K562 (cell line): ENCODE results near the gene PTH2. TPM values are rescaled to one million over a fixed set of nuclear protein-coding genes. Genes with fewer than 3 reads are reported as not detected.

Experiments
- KLF1 ChIP-seq: fragments of 450-650 bp; IDR thresholded peaks from 2 replicates; pipeline ENCODE4 v1.6.1; 2016; ENCODE audit warnings: missing genetic modification characterization, missing compliant biosample characterization
- KLF6 ChIP-seq: fragments of 250-450 bp; sonication (Bioruptor Pico); IDR thresholded peaks from 2 replicates; pipeline ENCODE4 v1.4.0; 2020; ENCODE audit warnings: mild to moderate bottlenecking, moderate library complexity, borderline replicate concordance
- MEF2A ChIP-seq: IDR thresholded peaks from 2 replicates; pipeline ENCODE4 v1.6.1; 2011; ENCODE audit warnings: low read depth, mild to moderate bottlenecking, low read length, moderate library complexity; ENCODE audit not compliant: control insufficient read depth
- XRCC5 ChIP-seq: fragments of 200-400 bp; formaldehyde crosslinking; IDR thresholded peaks from 2 replicates; pipeline ENCODE4 v1.6.1; 2017; ENCODE audit warnings: low read depth, mild to moderate bottlenecking, low read length
- ZNF212 ChIP-seq: fragments of 450-650 bp; formaldehyde crosslinking; IDR thresholded peaks from 2 replicates; pipeline ENCODE4 v1.4.0; 2020; ENCODE audit warnings: mild to moderate bottlenecking
- polyA plus RNA-seq, 8 experiments: library from polyadenylated mRNA; depleted of rRNA in 4 of 8; stranded (reverse) in 5 of 8; unstranded in 3 of 8; fragments of >200 nt; fragmentation: Nextera tagmentation in 2 of 8; fragmentation: Illumina TruSeq in 1 of 8; extraction: Ambion mirVana in 2 of 8; extraction: Trizol in 1 of 8; gene quantifications; 2 replicates each; pipeline versions ENCODE4 v1.2.1 to v1.2.3, GENCODE V29; 2011 to 2014; ENCODE audit warnings: inconsistent platforms in 1 of 8, missing spikeins in 1 of 8
- total RNA-seq, 7 experiments: library from RNA; depleted of rRNA in 6 of 7; stranded (reverse); fragments of >200 nt in 6 of 7; fragmentation: Illumina TruSeq in 2 of 7; extraction: Trizol in 2 of 7; gene quantifications; 2 replicates each; pipeline versions ENCODE4 v1.2.1 to v1.2.3, GENCODE V29; 2011 to 2021; ENCODE audit warnings: low replicate concordance in 1 of 7
- TF ChIP-seq, protein P1 (sequence below), 2 experiments: fragments of 450-650 bp; IDR thresholded peaks; 2 replicates each; pipeline ENCODE4 v1.6.1; 2018; ENCODE audit warnings: mild to moderate bottlenecking in 2 of 2, low read depth in 1 of 2; ENCODE audit not compliant: partially characterized antibody in 2 of 2
- TF ChIP-seq, protein P2 (sequence below): fragments of 450-650 bp; IDR thresholded peaks from 2 replicates; pipeline ENCODE4 v1.6.1; 2018; ENCODE audit not compliant: partially characterized antibody
- TF ChIP-seq, protein P3 (sequence below), 2 experiments: IDR thresholded peaks in 1 of 2; conservative IDR thresholded peaks in 1 of 2; 2 replicates each; pipeline ENCODE4 v1.6.1; 2016; ENCODE audit warnings: low read depth in 2 of 2, mild to moderate bottlenecking in 1 of 2, missing compliant biosample characterization in 1 of 2, missing genetic modification characterization in 1 of 2, moderate library complexity in 1 of 2
- TF ChIP-seq, protein P4 (sequence below): conservative IDR thresholded peaks from 2 replicates; pipeline ENCODE4 v1.6.1; 2011; ENCODE audit warnings: low read depth, mild to moderate bottlenecking, low read length; ENCODE audit not compliant: control insufficient read depth
- TF ChIP-seq, protein P5 (sequence below), 2 experiments: fragments of 450-650 bp in 1 of 2; sonication (generic) in 1 of 2; formaldehyde crosslinking; conservative IDR thresholded peaks; 2 replicates each; pipeline versions ENCODE4 v1.4.0 to v1.8.1; 2020 to 2022; ENCODE audit warnings: mild to moderate bottlenecking in 1 of 2, missing genetic modification reagents in 1 of 2

Gene PTH2
- total and polyA plus RNA-seq, 9 of the 15 experiments (the other 6 are each of a cell fraction or from before 2014, with no cell fraction given) = 1.3 TPM; not detected in 8

DNA sequence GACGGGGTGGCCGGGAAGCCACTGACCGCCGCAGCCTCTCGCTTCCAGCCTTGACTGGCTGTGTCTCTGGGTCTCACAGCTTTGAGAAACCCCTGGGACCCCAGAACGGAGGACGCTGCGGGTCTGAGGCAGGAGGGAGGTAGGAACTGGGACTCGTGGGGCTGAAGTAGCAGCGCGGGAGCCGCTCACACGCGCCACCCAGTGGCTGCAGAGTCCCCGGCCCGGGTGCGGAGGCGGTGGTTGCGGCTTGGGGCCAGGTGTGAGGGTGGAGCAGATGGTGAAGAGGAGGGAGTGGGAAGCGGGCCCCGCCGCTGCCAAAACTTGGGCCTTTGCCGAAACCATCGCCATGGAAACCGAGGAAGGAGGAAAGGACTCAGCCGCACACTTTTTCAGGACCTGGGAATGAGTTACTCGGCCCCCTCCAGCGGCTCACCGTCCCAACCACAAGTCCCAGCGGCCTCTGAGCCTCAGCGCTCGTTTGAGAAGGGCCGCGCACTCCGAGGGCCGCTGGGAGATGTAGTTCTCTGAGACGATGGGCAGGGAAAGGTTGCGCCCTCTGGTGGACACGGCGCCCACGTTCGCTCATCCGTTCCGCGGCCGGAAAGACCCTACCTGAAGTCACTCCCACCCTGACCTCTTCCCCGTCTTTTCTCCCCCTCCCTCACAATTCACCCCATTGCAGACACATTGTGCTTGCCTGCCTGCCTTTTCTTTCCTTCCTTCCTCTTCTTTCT, 20.3 kb upstream of the PTH2 start (continued):
- TF ChIP-seq, protein P1, sequence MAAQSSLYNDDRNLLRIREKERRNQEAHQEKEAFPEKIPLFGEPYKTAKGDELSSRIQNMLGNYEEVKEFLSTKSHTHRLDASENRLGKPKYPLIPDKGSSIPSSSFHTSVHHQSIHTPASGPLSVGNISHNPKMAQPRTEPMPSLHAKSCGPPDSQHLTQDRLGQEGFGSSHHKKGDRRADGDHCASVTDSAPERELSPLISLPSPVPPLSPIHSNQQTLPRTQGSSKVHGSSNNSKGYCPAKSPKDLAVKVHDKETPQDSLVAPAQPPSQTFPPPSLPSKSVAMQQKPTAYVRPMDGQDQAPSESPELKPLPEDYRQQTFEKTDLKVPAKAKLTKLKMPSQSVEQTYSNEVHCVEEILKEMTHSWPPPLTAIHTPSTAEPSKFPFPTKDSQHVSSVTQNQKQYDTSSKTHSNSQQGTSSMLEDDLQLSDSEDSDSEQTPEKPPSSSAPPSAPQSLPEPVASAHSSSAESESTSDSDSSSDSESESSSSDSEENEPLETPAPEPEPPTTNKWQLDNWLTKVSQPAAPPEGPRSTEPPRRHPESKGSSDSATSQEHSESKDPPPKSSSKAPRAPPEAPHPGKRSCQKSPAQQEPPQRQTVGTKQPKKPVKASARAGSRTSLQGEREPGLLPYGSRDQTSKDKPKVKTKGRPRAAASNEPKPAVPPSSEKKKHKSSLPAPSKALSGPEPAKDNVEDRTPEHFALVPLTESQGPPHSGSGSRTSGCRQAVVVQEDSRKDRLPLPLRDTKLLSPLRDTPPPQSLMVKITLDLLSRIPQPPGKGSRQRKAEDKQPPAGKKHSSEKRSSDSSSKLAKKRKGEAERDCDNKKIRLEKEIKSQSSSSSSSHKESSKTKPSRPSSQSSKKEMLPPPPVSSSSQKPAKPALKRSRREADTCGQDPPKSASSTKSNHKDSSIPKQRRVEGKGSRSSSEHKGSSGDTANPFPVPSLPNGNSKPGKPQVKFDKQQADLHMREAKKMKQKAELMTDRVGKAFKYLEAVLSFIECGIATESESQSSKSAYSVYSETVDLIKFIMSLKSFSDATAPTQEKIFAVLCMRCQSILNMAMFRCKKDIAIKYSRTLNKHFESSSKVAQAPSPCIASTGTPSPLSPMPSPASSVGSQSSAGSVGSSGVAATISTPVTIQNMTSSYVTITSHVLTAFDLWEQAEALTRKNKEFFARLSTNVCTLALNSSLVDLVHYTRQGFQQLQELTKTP (IDR thresholded peaks at IDR 0.05; ENCODE audit: low read depth in 1 of 2, partially characterized antibody in 2 of 2) = peak; percentile 90 to 100
- TF ChIP-seq, protein P2, sequence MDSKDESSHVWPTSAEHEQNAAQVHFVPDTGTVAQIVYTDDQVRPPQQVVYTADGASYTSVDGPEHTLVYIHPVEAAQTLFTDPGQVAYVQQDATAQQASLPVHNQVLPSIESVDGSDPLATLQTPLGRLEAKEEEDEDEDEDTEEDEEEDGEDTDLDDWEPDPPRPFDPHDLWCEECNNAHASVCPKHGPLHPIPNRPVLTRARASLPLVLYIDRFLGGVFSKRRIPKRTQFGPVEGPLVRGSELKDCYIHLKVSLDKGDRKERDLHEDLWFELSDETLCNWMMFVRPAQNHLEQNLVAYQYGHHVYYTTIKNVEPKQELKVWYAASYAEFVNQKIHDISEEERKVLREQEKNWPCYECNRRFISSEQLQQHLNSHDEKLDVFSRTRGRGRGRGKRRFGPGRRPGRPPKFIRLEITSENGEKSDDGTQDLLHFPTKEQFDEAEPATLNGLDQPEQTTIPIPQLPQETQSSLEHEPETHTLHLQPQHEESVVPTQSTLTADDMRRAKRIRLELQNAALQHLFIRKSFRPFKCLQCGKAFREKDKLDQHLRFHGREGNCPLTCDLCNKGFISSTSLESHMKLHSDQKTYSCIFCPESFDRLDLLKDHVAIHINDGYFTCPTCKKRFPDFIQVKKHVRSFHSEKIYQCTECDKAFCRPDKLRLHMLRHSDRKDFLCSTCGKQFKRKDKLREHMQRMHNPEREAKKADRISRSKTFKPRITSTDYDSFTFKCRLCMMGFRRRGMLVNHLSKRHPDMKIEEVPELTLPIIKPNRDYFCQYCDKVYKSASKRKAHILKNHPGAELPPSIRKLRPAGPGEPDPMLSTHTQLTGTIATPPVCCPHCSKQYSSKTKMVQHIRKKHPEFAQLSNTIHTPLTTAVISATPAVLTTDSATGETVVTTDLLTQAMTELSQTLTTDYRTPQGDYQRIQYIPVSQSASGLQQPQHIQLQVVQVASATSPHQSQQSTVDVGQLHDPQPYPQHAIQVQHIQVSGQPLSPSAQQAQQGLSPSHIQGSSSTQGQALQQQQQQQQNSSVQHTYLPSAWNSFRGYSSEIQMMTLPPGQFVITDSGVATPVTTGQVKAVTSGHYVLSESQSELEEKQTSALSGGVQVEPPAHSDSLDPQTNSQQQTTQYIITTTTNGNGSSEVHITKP = peak; percentile 28
- no peak for TF ChIP-seq MEF2A
- peak; percentile 94 for TF ChIP-seq XRCC5
- TF ChIP-seq, protein P3, sequence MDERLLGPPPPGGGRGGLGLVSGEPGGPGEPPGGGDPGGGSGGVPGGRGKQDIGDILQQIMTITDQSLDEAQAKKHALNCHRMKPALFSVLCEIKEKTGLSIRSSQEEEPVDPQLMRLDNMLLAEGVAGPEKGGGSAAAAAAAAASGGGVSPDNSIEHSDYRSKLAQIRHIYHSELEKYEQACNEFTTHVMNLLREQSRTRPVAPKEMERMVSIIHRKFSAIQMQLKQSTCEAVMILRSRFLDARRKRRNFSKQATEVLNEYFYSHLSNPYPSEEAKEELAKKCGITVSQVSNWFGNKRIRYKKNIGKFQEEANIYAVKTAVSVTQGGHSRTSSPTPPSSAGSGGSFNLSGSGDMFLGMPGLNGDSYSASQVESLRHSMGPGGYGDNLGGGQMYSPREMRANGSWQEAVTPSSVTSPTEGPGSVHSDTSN (CRISPR knock-in tag; IDR thresholded peaks at IDR 0.05; ENCODE audit: low read depth) = no peak
- TF ChIP-seq, protein P3 (tag; conservative IDR thresholded peaks at IDR 0.05; ENCODE audit: low read depth) = no peak
- TF ChIP-seq, protein P4, sequence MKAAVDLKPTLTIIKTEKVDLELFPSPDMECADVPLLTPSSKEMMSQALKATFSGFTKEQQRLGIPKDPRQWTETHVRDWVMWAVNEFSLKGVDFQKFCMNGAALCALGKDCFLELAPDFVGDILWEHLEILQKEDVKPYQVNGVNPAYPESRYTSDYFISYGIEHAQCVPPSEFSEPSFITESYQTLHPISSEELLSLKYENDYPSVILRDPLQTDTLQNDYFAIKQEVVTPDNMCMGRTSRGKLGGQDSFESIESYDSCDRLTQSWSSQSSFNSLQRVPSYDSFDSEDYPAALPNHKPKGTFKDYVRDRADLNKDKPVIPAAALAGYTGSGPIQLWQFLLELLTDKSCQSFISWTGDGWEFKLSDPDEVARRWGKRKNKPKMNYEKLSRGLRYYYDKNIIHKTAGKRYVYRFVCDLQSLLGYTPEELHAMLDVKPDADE = peak; percentile 98
- TF ChIP-seq KLF6 (CRISPR knock-in tag) = no peak
- no peak for TF ChIP-seq KLF1 (tag)
- TF ChIP-seq, protein P5, sequence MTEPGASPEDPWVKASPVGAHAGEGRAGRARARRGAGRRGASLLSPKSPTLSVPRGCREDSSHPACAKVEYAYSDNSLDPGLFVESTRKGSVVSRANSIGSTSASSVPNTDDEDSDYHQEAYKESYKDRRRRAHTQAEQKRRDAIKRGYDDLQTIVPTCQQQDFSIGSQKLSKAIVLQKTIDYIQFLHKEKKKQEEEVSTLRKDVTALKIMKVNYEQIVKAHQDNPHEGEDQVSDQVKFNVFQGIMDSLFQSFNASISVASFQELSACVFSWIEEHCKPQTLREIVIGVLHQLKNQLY (CRISPR knock-in tag; conservative IDR thresholded peaks at IDR 0.05) = no peak
- no peak for TF ChIP-seq ZNF212 (CRISPR knock-in tag)
